Measurements from ENCODE around the gene RAPGEF1. TPM values are rescaled to one million over a fixed set of nuclear protein-coding genes. Genes with fewer than 3 reads are reported as not detected.
A peak's percentile ranks its signal among the peaks of the same experiment; 100 is the strongest.

RAPGEF1 gene
- total RNA-seq, 1 donor from 2014 or later, result 33.3 TPM

DNA sequence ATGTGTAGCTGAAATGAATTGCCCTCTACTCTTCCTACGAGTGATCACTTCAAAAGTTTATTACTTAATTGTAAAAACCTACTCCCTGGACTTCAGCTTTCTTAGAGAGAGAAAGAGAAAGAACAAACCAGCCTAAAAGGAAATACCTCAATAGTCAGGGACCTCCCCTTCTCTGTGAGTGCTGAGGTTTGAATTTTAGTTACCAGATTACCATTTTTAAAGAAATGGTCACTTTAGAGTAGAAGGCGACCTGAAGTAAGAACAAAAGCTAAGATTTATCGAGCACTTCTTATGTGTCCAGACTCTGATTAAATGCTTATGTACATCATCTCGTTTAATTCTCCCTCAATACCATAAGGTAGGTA is 11.3 kb downstream of the RAPGEF1 start:
- peaks cover 25% of the 10 kb centered on the region for H3K4me1 Mint-ChIP-seq
- H3K4me3 Mint-ChIP-seq, result no peak overlapping the region
- H3K27ac Mint-ChIP-seq, result no peak overlapping the region
- no peaks in the 10 kb centered on the region for H3F3A ChIP-seq (ENCODE audit: low read depth)
- DNase-seq (ENCODE audit: low spot score), result no peak
- H3K9ac ChIP-seq, result no peak overlapping the region
- TF ChIP-seq EZH2 (IDR thresholded peaks at IDR 0.05) (no peak), EZH2phosphoT487 (IDR thresholded peaks at IDR 0.05) (no peak)
- TF ChIP-seq, protein P1, sequence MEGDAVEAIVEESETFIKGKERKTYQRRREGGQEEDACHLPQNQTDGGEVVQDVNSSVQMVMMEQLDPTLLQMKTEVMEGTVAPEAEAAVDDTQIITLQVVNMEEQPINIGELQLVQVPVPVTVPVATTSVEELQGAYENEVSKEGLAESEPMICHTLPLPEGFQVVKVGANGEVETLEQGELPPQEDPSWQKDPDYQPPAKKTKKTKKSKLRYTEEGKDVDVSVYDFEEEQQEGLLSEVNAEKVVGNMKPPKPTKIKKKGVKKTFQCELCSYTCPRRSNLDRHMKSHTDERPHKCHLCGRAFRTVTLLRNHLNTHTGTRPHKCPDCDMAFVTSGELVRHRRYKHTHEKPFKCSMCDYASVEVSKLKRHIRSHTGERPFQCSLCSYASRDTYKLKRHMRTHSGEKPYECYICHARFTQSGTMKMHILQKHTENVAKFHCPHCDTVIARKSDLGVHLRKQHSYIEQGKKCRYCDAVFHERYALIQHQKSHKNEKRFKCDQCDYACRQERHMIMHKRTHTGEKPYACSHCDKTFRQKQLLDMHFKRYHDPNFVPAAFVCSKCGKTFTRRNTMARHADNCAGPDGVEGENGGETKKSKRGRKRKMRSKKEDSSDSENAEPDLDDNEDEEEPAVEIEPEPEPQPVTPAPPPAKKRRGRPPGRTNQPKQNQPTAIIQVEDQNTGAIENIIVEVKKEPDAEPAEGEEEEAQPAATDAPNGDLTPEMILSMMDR (IDR thresholded peaks at IDR 0.05), result no peak
- no peaks in the 10 kb centered on the region for H3K9me3 ChIP-seq (ENCODE audit: low read depth)
- peaks cover 36% of the 10 kb centered on the region for H4K20me1 ChIP-seq (ENCODE audit: low read depth)
- no peak overlapping the region for H3K4me3 ChIP-seq
- no peak overlapping the region for H2AFZ ChIP-seq (replicated peaks)
- no peaks in the 10 kb centered on the region for H3K27me3 Mint-ChIP-seq (ENCODE audit: insufficient read depth, low read depth)
- no peaks in the 10 kb centered on the region for H3K27me3 ChIP-seq
- H3K36me3 Mint-ChIP-seq, result peaks cover 22% of the 10 kb centered on the region
- H3K9me3 Mint-ChIP-seq, result peaks cover 20% of the 10 kb centered on the region
- no peaks in the 10 kb centered on the region for H3K36me3 ChIP-seq
- H3K79me2 ChIP-seq (ENCODE audit: low read depth), result peaks cover 54% of the 10 kb centered on the region
- H3K4me1 ChIP-seq, result peaks cover 12% of the 10 kb centered on the region
- peak overlapping the region; percentile 31 for H3K4me2 ChIP-seq
- no peak overlapping the region for H3K27ac ChIP-seq

DNA sequence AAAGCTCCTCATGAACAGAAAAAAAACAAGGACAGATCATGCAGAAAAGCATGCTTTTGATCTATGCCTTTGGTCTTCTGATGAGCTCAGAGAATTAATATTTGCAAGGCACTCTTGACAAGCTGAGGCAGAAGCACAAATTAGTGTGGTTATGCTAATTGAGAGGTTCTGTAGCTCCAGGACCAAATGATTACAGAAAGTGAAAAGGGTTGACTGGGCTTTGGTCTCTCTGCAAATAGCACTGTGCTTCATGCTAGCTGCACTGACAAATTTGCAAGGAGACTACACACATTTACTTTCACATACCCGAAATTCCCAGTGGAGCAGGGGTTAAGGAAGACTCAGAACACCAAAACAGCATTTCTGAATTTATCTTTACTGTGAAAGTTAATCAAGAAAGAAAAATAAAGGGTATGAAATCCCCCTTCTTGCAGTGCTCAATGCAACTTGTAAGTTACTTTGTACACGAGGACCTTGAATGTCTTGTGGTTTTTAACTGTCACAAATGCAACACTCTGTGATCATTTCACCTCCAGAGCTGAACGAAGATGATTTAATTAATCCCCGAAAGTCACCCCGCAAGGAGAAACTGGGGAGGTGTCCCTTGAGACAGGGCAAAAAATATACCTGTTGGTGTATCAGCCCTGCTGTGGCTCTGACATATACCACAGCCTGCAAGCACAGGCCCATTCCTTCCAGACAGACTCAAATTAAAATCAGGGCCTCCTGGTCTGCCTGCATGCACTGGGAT is 11.9 kb downstream of the RAPGEF1 start:
- Histone ChIP-seq H3K27me3 (no peaks in the 10 kb centered on the region), H2AFZ (replicated peaks) (no peak overlapping the region), H3K36me3 (no peaks in the 10 kb centered on the region), H4K20me1 (ENCODE audit: low read depth) (peaks cover 36% of the 10 kb centered on the region), H3K27ac (no peak overlapping the region), H3K4me1 (peaks cover 12% of the 10 kb centered on the region), H3K9ac (no peak overlapping the region), H3K79me2 (ENCODE audit: low read depth) (peaks cover 54% of the 10 kb centered on the region), H3K4me2 (no peak overlapping the region), H3F3A (ENCODE audit: low read depth) (no peaks in the 10 kb centered on the region), H3K9me3 (ENCODE audit: low read depth) (no peaks in the 10 kb centered on the region), H3K4me3 (no peak overlapping the region)
- no peak overlapping the region for H3K4me3 Mint-ChIP-seq
- no peak for DNase-seq (ENCODE audit: low spot score)
- TF ChIP-seq EZH2 (IDR thresholded peaks at IDR 0.05), result no peak
- peaks cover 20% of the 10 kb centered on the region for H3K9me3 Mint-ChIP-seq
- no peaks in the 10 kb centered on the region for H3K27me3 Mint-ChIP-seq (ENCODE audit: insufficient read depth, low read depth)
- no peak overlapping the region for H3K27ac Mint-ChIP-seq
- H3K36me3 Mint-ChIP-seq, result peaks cover 22% of the 10 kb centered on the region
- peaks cover 25% of the 10 kb centered on the region for H3K4me1 Mint-ChIP-seq

DNA sequence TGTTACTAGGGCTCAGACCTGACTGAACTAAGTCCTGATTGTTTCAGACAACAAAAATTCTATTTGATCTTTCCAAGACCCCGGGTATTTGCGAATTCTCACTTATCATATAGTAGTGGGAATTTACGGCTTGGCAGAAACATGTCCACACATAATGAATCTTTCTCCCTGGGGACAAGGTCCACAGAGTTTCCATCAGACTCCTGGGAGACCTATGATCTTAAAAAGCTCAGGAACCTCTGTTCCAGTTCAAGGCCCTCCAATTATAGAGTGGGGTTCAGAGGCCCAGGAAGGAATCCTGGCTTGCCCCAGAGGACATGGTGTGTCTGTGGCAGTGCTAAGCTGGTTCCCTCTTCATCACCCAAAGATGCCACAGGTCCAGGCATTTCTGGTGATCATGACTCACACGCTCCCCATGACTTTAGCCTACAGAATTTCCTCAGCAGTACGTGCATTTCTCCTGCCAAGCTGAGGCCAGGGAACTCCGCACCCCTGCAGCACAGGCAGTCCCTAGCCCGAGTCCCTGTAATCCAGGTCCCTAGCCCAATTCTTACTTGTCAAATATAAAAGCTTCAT is 12.6 kb downstream of the RAPGEF1 start:
- H4K20me1 ChIP-seq (ENCODE audit: low read depth), result peaks cover 34% of the 10 kb centered on the region
- DNase-seq (ENCODE audit: low spot score), result no peak
- H3K4me2 ChIP-seq, result no peak overlapping the region

More for the DNA sequence above, 12.6 kb downstream of the RAPGEF1 start:
- H3K4me3 Mint-ChIP-seq, result no peak overlapping the region
- no peaks in the 10 kb centered on the region for H3K27me3 Mint-ChIP-seq (ENCODE audit: insufficient read depth, low read depth)
- Histone ChIP-seq H3K9me3 (ENCODE audit: low read depth) (no peaks in the 10 kb centered on the region), H3K4me3 (no peak overlapping the region), H3K9ac (no peak overlapping the region), H3K27me3 (no peaks in the 10 kb centered on the region), H3K79me2 (ENCODE audit: low read depth) (peaks cover 55% of the 10 kb centered on the region), H3K4me1 (peaks cover 12% of the 10 kb centered on the region), H3F3A (ENCODE audit: low read depth) (no peaks in the 10 kb centered on the region), H2AFZ (replicated peaks) (no peak overlapping the region), H3K36me3 (no peaks in the 10 kb centered on the region), H3K27ac (no peak overlapping the region)
- peaks cover 20% of the 10 kb centered on the region for H3K36me3 Mint-ChIP-seq
- H3K4me1 Mint-ChIP-seq, result peaks cover 25% of the 10 kb centered on the region
- no peak for TF ChIP-seq EZH2phosphoT487 (IDR thresholded peaks at IDR 0.05)
- no peak for TF ChIP-seq EZH2 (IDR thresholded peaks at IDR 0.05)
- TF ChIP-seq, protein P1 (IDR thresholded peaks at IDR 0.05), result no peak
- peaks cover 20% of the 10 kb centered on the region for H3K9me3 Mint-ChIP-seq
- H3K27ac Mint-ChIP-seq, result no peak overlapping the region
